ENCODE measurements around the gene RILPL1. TPM values are rescaled to one million over a fixed set of nuclear protein-coding genes. Genes with fewer than 3 reads are reported as not detected.
"Not testable (repeated sequence)": the region's sequence is repeated elsewhere in the genome, so short reads cannot be mapped to it uniquely, and the experiment has no call there.

RILPL1 gene
- total RNA-seq, 1 experiment from 2014 or later: 11.5 TPM

DNA sequence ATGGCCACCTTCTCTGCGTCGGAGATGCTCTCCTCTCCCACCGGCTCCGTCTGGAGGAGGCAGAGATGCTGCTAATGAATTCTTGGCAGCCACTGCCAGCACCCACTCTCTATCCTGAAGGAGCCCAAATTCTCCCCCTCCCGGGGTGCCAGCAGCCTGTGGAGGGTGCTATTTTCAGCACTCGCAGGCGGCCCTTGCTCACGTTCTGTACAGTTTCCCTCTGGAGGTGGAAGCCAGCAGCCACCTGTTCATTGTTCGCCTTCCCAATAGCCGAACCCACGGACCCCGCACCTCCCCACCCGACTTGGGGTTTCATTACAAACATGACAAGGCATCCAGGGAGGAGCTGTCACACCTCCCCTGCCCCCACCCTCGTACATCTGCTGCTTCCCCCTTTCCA is 47.8 kb downstream of the RILPL1 start:
- BruUV-seq (replicated peaks): no TSS peak
- Histone ChIP-seq H3K9me3 (ENCODE audit: insufficient read depth, low read depth) (no peaks in the 10 kb centered on the region), H3K4me3 (no peak overlapping the region), H3K79me2 (ENCODE audit: low read depth) (no peaks in the 10 kb centered on the region), H4K20me1 (ENCODE audit: insufficient read depth) (no peaks in the 10 kb centered on the region), H3K27me3 (ENCODE audit: insufficient read depth, low read depth) (no peaks in the 10 kb centered on the region), H3K4me2 (no peak overlapping the region), H3F3A (ENCODE audit: insufficient read depth, low read depth) (no peaks in the 10 kb centered on the region), H3K36me3 (ENCODE audit: low read depth) (no peaks in the 10 kb centered on the region), H3K4me1 (replicated peaks; ENCODE audit: insufficient read depth) (no peaks in the 10 kb centered on the region), H3K9me2 (ENCODE audit: insufficient read depth) (no peaks in the 10 kb centered on the region), H2AFZ (no peak overlapping the region), H3K27ac (no peak overlapping the region)
- no peak for DNase-seq
- TF ChIP-seq EZH2 (IDR thresholded peaks at IDR 0.05; ENCODE audit: low read depth): no peak
- TF ChIP-seq, protein P1, sequence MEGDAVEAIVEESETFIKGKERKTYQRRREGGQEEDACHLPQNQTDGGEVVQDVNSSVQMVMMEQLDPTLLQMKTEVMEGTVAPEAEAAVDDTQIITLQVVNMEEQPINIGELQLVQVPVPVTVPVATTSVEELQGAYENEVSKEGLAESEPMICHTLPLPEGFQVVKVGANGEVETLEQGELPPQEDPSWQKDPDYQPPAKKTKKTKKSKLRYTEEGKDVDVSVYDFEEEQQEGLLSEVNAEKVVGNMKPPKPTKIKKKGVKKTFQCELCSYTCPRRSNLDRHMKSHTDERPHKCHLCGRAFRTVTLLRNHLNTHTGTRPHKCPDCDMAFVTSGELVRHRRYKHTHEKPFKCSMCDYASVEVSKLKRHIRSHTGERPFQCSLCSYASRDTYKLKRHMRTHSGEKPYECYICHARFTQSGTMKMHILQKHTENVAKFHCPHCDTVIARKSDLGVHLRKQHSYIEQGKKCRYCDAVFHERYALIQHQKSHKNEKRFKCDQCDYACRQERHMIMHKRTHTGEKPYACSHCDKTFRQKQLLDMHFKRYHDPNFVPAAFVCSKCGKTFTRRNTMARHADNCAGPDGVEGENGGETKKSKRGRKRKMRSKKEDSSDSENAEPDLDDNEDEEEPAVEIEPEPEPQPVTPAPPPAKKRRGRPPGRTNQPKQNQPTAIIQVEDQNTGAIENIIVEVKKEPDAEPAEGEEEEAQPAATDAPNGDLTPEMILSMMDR (conservative IDR thresholded peaks at IDR 0.05): no peak
- intact Hi-C loops (cut with micrococcal nuclease; ENCODE audit: unreplicated experiment): no loop called here
- CTCF ChIA-PET: no interaction called here
- POLR2A ChIA-PET (ENCODE audit: unreplicated experiment): no interaction called here

DNA sequence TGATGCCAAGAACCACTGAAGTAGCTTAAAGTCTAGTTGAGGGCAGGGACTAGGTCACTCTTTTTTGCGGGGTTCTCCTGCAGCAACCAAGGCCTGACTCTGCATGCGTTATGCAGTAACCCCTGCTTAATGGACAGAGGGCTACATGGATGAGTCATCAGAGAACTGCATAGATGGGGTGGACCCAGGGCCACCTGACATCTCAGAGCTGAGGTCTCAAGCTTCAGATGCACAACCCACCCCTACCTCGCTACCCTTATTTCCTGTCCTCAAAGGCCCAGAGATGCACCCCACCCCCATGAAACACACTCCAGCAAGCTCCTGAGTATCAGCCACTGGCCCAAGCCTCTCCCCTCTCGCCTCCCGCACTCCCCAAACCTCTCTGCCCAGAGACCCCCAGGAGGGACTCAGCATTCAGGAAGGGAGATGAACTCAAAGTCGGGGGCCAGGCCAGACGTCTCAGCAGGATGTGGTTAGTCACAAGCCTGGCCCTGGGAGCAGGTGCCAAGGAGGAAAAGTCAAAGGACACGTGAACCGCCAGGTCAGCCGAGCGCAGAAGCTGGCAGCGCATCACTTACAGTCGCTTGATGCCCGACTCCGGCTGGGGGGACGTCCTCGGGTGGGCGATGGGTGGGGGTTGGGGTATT is 49.8 kb downstream of the RILPL1 start:
- BruUV-seq (replicated peaks): no TSS peak
- ChIA-PET CTCF (no interaction called here), POLR2A (ENCODE audit: unreplicated experiment) (interaction anchor here (0.6 kb wide), 2 partner anchors 36 to 44 kb away, joined by 3 read pairs; no protein-coding TSS in a partner anchor)
- no peaks in the 10 kb centered on the region for H3K9me2 ChIP-seq (ENCODE audit: insufficient read depth)
- H4K20me1 ChIP-seq (ENCODE audit: insufficient read depth): no peaks in the 10 kb centered on the region
- no peak overlapping the region for H3K27ac ChIP-seq
- TF ChIP-seq, protein P1 (conservative IDR thresholded peaks at IDR 0.05): no peak
- no peak for TF ChIP-seq EZH2 (IDR thresholded peaks at IDR 0.05; ENCODE audit: low read depth)
- no peaks in the 10 kb centered on the region for H3K36me3 ChIP-seq (ENCODE audit: low read depth)
- intact Hi-C loops (cut with micrococcal nuclease; ENCODE audit: unreplicated experiment): no loop called here
- H3K4me2 ChIP-seq: no peak overlapping the region
- no peaks in the 10 kb centered on the region for H3K27me3 ChIP-seq (ENCODE audit: insufficient read depth, low read depth)
- DNase-seq: no peak
- no peaks in the 10 kb centered on the region for H3K79me2 ChIP-seq (ENCODE audit: low read depth)
- no peaks in the 10 kb centered on the region for H3K4me1 ChIP-seq (replicated peaks; ENCODE audit: insufficient read depth)
- no peaks in the 10 kb centered on the region for H3K9me3 ChIP-seq (ENCODE audit: insufficient read depth, low read depth)
- H3K4me3 ChIP-seq: no peak overlapping the region
- H2AFZ ChIP-seq: no peak overlapping the region
- no peaks in the 10 kb centered on the region for H3F3A ChIP-seq (ENCODE audit: insufficient read depth, low read depth)

DNA sequence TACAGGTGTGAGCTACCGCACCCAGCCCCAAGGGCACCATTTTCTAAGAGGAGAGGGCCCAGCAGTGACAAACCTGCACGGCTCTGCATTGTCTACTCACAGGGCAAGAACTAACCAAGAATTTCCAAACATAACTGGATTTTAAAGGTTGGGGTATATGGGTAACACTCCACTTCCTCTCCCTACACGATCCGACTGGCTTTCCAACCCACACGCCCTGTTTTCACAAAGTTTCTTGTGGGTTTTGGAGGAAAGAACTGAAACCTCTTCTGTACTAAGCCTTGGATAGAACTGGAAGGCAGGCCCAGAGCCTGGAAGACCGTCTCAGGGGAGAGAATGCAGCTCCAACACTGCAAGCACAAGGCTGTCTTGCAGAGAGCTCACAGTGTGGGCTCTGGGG is 50.6 kb downstream of the RILPL1 start:
- no peak for DNase-seq
- no peak overlapping the region for H3K27ac ChIP-seq
- no peak overlapping the region for H3K4me2 ChIP-seq
- H3K4me1 ChIP-seq (replicated peaks; ENCODE audit: insufficient read depth): no peaks in the 10 kb centered on the region
- H3K36me3 ChIP-seq (ENCODE audit: low read depth): no peaks in the 10 kb centered on the region
- no peaks in the 10 kb centered on the region for H3K9me2 ChIP-seq (ENCODE audit: insufficient read depth)
- H4K20me1 ChIP-seq (ENCODE audit: insufficient read depth): no peaks in the 10 kb centered on the region
- ChIA-PET POLR2A (ENCODE audit: unreplicated experiment) (interaction anchor here (0.6 kb wide), 1 partner anchor 45 kb away, joined by 3 read pairs; no protein-coding TSS in a partner anchor), CTCF (no interaction called here)
- intact Hi-C loops (cut with micrococcal nuclease; ENCODE audit: unreplicated experiment): no loop called here
- no peak overlapping the region for H3K4me3 ChIP-seq
- TF ChIP-seq EZH2 (IDR thresholded peaks at IDR 0.05; ENCODE audit: low read depth): no peak
- TF ChIP-seq, protein P1 (conservative IDR thresholded peaks at IDR 0.05): no peak
- H3K9me3 ChIP-seq (ENCODE audit: insufficient read depth, low read depth): no peaks in the 10 kb centered on the region
- H3K27me3 ChIP-seq (ENCODE audit: insufficient read depth, low read depth): no peaks in the 10 kb centered on the region
- no peak overlapping the region for H2AFZ ChIP-seq
- no peaks in the 10 kb centered on the region for H3F3A ChIP-seq (ENCODE audit: insufficient read depth, low read depth)
- BruUV-seq (replicated peaks): no TSS peak
- H3K79me2 ChIP-seq (ENCODE audit: low read depth): no peaks in the 10 kb centered on the region

DNA sequence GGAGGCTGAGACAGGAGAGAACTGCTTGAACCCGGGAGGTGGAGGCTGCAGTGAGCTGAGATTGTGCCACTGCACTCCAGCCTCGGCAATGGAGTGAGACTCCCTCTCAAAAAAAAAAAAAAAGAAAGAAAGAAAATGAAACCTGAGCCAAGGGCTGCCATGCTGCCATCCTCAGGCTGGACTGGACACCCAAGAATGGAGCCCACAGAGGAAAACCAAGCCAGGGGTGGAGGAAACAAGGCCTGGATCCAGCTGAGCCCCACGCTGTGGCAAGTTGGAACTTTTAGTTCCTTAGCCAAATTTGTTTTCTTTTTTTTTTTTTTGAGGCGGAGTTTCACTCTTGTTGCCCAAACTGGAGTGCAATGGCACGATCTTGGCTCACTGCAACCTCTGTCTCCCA is 52.3 kb downstream of the RILPL1 start:
- H2AFZ ChIP-seq; H3K9me2 ChIP-seq (ENCODE audit: insufficient read depth); H3K4me1 ChIP-seq (replicated peaks; ENCODE audit: insufficient read depth); H3K36me3 ChIP-seq (ENCODE audit: low read depth); BruUV-seq (replicated peaks); intact Hi-C loops (cut with micrococcal nuclease; ENCODE audit: unreplicated experiment); DNase-seq; H3K27ac ChIP-seq; H3K9me3 ChIP-seq (ENCODE audit: insufficient read depth, low read depth); POLR2A ChIA-PET (ENCODE audit: unreplicated experiment); CTCF ChIA-PET; H3F3A ChIP-seq (ENCODE audit: insufficient read depth, low read depth); H3K27me3 ChIP-seq (ENCODE audit: insufficient read depth, low read depth); H3K4me2 ChIP-seq; H3K79me2 ChIP-seq (ENCODE audit: low read depth); H4K20me1 ChIP-seq (ENCODE audit: insufficient read depth); H3K4me3 ChIP-seq: not testable (repeated sequence)

Measured in PC-9 (cell line).